ENCODE measurements around the gene SFT2D2.

DNA sequence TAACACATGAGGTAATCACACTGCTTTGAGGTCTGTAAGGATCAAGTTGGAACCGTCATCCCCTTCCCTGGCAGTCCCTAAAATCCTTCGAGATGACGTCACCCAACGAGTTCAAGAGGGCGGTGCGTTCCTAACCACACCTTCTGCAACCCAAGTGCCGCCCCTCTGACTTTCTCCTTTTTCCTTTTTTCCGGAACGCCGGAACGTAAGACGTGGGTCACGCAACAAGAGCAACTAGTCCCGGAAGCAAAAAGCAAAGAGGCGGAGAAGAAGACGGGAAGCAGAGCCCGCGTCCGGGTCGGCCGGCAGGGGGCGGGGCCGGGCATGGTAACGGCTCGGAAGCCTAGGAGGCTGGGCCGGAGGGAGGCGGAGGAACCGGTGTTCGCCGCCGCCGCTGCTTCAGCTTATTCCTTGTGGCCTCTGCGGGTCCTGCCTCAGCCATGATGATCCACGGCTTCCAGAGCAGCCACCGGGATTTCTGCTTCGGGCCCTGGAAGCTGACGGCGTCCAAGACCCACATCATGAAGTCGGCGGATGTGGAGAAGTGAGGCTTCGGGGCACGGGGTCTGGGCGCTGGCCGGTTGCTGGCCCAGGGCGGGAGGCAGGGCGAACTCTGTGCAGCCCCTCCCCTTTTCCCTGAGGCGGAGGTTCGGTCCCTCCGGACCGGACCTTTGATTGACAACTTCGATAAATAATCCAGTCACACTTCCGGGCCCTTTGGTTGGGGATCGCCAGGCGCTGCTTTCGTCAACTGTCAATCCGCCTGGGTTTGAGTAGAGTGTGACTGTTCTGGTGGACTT lies 47.0 kb upstream of the SFT2D2 start, which contains the start of gene TIPRL:
- TF ChIP-seq, protein P1, sequence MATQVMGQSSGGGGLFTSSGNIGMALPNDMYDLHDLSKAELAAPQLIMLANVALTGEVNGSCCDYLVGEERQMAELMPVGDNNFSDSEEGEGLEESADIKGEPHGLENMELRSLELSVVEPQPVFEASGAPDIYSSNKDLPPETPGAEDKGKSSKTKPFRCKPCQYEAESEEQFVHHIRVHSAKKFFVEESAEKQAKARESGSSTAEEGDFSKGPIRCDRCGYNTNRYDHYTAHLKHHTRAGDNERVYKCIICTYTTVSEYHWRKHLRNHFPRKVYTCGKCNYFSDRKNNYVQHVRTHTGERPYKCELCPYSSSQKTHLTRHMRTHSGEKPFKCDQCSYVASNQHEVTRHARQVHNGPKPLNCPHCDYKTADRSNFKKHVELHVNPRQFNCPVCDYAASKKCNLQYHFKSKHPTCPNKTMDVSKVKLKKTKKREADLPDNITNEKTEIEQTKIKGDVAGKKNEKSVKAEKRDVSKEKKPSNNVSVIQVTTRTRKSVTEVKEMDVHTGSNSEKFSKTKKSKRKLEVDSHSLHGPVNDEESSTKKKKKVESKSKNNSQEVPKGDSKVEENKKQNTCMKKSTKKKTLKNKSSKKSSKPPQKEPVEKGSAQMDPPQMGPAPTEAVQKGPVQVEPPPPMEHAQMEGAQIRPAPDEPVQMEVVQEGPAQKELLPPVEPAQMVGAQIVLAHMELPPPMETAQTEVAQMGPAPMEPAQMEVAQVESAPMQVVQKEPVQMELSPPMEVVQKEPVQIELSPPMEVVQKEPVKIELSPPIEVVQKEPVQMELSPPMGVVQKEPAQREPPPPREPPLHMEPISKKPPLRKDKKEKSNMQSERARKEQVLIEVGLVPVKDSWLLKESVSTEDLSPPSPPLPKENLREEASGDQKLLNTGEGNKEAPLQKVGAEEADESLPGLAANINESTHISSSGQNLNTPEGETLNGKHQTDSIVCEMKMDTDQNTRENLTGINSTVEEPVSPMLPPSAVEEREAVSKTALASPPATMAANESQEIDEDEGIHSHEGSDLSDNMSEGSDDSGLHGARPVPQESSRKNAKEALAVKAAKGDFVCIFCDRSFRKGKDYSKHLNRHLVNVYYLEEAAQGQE (IDR thresholded peaks at IDR 0.05; ENCODE audit: low read depth, low read length), result peak; percentile 10; the same call in 1 of the 2 replicates
- TF ChIP-seq, protein P2, sequence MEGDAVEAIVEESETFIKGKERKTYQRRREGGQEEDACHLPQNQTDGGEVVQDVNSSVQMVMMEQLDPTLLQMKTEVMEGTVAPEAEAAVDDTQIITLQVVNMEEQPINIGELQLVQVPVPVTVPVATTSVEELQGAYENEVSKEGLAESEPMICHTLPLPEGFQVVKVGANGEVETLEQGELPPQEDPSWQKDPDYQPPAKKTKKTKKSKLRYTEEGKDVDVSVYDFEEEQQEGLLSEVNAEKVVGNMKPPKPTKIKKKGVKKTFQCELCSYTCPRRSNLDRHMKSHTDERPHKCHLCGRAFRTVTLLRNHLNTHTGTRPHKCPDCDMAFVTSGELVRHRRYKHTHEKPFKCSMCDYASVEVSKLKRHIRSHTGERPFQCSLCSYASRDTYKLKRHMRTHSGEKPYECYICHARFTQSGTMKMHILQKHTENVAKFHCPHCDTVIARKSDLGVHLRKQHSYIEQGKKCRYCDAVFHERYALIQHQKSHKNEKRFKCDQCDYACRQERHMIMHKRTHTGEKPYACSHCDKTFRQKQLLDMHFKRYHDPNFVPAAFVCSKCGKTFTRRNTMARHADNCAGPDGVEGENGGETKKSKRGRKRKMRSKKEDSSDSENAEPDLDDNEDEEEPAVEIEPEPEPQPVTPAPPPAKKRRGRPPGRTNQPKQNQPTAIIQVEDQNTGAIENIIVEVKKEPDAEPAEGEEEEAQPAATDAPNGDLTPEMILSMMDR (IDR thresholded peaks at IDR 0.05), result peak; percentile 49
- TF ChIP-seq SIN3A (IDR thresholded peaks at IDR 0.05; ENCODE audit: borderline replicate concordance, low read depth, low read length) (0 out of 2 replicates have a peak, but pooled peaks have one; percentile 72), EZH2phosphoT487 (IDR thresholded peaks at IDR 0.05; ENCODE audit: borderline replicate concordance, low read depth) (no peak), YY1 (IDR thresholded peaks at IDR 0.05; ENCODE audit: low read depth) (peak; percentile 50), EP300 (IDR thresholded peaks at IDR 0.05; ENCODE audit: borderline replicate concordance in 1 of 2, low read depth in 1 of 2, low read length in 1 of 2) (no peak)
